ENCODE data around the gene SLC2A4RG.

The SLC2A4RG gene

DNA sequence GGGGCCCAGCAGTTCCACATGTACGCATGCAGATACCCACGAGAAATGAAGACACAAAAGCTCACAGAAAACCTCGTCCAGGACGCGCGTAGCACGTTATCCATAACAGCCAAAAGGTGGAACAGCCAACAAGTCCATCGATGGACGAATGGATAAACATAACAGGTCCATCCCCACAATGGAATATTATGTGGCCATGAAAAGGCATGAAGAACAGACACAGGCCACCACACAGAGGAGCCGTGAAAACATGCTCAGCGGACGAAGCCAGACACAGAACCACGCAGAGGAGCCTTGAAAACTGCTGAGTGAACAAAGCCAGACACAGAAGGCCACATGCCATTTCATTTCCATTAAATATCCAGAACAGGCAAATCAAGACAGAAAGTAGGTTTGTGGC is 38.0 kb downstream of the SLC2A4RG start:
- DNase-seq (ENCODE audit: low read depth) = no peak

DNA sequence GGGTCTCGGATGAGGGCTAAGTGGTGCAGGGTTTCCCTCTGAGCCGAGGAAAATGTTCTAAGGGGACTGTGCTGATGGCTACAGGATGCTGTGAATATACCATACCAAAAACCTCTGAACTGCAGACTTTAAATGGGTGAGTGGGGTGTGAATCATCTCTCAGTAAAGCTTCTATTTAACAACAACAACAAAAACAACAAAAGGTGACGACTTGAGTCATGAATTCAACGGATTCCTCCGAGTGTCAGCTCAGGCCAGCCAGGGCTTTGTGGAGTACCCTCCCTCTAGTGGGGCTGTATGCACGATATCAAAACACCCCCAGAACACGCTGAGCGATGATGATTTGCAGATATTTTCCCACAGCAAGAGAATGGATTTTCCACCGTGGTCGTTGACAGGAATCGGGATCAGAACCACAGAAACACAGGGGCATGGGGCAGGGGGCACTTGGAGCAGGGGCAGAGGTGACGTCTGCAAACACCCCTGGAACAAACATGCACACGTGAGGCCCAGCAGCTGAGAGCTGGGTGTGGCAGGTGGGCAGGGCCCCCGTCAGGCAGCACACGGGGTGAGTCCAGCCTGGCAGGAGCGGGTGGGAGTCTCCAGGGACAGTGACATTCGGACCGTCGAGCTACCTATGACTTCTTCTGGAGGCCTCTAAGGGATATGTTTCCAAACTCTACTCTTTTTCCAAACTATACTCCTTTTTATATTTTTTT is 38.6 kb downstream of the SLC2A4RG start:
- no peak for DNase-seq (ENCODE audit: low read depth)

DNA sequence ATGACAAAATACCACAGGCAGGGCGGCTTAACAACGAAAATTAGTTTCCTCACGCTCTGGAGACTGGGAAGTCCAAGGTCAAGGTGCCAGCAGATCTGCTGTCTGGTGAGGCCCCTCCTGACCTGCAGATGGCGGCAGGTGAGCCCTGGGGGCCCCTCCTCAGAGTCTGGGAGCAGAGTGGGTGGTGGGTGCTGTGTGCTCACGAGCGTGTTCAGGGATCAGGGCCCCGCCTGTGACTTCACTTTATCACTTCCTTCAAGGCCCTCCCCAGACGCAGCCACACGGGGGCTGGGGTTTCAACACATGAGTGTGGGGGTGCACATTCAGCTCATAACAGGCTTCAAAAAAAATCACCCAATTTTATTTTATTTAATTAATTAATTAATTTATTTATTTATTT is 39.3 kb downstream of the SLC2A4RG start:
- no peak for DNase-seq (ENCODE audit: low read depth)

DNA sequence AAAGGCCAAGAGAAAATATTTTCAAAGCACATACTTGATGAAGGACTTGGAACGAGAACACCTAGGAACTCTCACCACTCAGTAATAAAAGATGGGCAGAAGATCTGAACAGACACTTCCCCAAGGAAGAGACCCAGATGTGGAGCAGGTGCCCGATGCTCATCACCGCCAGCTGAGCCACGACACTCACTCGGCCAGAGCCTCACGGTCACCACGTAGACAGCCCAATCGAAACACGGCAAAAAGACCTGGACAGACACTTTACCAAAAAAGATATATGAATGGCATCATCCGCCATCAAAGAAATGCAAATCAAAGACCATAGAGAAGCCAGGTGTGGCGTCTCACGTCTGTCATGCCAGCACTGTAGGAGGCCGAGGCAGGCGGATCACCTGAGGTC is 41.6 kb downstream of the SLC2A4RG start:
- DNase-seq (ENCODE audit: low read depth) = no peak

DNA sequence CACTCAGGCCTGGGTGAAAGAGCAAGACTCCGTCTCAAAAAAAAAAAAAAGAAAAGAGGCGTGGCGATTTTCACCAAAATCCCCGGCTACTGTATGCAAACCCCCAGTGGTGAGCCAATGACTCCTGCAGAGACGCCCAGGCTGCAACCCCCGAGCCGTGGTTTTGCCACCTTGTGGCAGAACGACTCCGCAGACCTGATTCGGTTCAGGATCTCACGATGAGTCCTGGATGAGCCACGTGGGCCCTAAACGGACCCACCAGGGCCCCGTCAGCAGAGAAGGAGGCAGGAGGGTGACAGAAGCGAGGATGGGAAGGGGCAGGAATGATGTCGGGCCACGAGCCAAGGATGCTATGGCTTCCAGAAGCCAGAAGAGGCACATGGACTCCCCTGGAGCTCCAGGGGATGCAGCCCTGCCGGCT is 42.5 kb downstream of the SLC2A4RG start:
- DNase-seq (ENCODE audit: low read depth) = no peak

DNA sequence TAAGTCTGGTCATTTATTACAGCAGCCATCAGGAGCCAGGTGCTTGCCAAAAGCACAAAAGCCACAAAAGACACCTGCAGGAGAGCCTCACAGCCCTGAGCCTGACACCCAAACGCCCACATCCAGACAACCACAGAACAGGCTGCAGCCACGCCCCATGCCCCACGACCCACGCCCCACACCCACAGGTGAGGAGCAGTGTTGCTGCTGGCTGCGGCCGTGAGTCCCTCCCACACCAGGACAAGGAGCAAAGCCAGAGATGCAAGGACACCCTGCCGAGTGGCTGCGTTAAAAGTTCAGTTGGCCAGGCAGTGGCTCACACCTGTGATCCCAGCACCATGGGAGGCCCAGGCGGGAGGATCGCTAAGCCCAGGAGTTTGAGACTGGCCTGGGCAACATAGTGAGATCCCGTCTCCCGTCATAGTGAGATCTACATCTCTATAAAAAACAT is 43.0 kb downstream of the SLC2A4RG start:
- DNase-seq (ENCODE audit: low read depth) = no peak

DNA sequence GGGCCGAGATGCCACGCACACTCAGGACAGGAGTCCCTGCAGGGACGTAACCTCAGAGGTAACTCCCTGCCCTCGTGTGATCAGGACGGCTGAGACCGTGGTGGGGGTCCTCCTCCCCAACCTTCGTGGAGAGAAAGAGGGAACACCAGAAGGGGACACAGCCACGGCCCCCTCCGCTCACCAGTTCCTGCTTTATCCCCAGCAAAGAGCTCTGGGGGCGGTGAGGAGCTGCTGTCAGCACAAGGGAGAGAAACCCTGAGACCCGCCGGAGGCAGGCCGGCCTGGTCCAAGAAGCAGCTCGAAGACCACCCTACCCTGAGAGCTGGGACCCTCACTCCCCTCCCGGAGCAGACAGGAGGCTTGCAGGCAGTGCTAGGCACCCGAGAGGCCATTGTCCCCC is 44.4 kb downstream of the SLC2A4RG start:
- no peak for DNase-seq (ENCODE audit: low read depth)

DNA sequence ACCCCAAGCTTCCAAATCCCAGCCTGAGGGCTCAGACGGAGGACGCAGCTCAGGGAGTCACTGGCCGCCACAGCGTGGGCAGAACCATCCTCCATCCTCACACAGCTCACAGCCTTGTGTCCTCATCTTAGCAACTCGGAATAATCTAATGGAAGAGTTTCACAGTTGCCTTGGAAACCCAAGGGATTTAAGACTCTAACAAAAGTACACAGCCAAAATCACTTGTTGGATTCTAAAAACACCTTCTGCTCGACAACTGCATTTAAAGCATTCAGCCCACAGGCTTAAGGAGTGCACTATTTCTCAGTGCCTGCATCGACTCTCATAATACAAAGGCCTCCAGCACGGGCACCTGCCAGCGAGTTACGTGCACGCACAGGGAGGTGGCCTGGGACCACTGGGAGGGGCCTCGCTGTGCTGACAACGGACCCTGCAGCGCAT is 46.1 kb downstream of the SLC2A4RG start:
- no peak for DNase-seq (ENCODE audit: low read depth)

DNA sequence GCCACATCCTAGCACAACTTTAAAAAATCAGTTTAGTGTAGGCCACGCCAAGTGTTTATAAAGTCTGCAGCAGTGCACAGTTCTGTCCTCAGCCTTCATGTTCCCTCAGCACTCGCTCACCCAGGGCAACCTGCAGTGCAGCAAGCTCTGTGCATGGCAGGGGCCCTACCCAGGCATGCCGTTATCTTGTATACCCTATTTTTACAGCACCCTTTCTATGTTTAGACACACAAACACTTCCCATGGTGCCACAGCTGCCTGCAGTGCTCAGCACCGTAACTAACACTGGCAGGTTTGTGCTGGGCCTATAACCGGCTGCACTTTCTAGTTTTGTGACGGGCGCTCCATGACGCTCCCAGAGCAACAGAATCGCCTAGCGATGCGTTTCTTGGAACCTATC is 47.7 kb downstream of the SLC2A4RG start:
- no peak for DNase-seq (ENCODE audit: low read depth)

DNA sequence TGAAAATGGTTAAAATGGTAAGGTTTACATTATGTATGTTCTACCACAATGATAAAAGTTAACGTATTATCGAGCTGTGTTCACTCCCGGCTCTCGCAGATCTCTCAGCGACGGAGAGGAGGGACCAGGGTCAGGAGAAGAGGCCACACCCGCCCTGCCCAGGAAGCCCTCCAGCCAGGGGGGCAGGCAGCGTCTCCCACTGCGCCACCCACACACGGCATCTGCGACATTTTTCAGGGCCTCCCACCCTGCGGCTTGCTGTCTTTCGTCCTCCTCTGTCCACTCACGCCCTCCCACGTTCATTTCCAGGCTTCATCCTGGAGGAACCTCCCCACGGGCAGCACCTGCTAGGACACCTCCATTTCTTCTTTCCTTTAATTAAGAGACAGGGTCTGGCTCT is 48.2 kb downstream of the SLC2A4RG start:
- DNase-seq (ENCODE audit: low read depth) = no peak

DNA sequence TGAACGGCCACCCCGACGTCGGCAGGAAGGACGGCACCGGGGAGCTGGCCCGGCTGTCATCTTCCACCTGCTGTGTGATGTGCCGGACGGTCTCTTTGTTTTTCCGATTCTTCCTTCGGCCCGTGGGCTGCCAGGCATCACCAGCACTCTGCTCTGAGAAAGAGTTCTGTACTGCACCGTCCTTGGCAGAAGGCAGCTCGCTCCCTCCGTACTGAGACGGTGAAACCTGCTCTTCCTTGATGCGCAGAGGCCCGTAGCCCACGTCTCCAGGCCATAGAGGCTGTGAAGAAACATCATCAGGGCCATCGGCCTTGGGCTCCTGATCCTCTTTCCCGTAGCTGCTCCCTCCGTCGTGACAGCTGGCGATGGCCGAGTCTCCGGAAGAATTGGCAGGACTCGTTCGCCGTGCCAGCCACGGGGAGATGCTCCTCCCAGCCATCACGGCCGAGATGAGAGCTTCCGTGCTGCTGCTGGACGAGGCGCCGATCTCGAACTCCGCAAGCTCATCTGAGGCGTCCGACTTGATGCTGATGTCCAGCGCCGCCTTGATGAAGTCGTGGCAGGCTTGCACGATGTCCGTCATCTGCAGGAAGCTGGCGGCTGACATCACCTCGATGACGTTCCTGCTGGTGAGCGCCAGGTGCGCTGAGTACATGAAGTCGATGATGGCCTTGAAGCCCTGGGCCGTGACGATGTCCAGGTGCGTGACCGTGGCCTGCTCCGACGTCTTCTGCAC is 50.4 kb downstream of the SLC2A4RG start:
- DNase-seq (ENCODE audit: low read depth) = no peak

DNA sequence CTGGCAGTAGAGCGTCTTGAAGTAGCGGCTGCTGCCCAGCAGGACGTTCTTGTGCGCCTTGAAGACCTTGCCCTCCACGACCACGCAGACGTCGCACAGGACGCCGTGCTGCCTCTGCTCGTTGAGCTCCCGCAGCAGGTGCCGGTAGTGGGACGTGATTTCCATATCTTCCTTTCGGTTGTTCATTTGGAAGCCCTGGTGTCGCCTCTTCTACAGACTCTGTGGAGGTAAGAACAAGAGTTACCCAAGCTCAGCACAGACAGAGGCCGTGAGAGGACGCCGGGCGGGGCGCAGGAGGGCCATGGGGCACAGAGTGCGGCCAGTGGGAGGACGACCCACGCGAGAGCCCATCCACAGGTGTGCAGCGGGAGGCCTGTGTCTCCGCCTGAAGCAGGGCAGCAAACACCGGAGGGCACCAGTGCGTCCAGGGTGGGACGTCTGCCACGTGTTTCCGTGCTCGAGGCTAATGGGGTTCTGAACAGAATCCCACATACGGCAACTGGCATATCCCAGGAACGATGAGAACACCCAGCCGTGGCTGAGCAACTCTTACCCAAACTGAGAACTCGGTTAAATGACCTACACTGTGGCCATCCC is 51.1 kb downstream of the SLC2A4RG start:
- DNase-seq (ENCODE audit: low read depth) = no peak

DNA sequence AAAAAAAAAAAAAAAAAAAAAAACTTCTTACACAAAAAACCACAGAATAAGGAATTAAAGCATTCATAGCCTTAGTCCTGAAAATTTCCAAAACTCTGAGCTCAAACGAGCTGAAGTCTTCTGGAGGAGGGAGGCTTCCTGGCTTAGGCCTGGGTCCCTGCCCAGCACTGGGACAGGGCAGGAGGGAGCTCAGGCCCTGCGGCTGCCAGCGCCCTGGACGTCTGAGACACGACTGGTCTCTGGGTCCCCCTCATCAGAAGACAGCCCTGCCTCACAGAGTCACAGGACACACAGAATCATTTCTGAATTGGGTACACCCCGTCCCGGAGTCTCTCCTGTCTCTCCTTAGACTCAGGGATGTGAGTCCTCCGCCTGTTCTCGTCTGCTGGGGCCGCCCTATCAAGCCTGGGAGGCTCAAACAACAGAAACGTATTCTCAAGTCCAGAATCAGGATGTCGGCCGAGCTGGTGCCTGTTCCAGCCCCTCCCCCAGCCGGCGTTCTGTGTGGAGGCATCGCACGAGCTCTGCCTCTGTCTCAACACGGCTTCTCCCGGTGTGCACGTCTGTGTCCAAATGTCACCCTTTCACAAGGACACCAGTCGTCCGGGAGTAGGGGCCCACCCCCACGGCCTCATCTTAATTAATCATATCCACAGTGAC is 52.1 kb downstream of the SLC2A4RG start:
- DNase-seq (ENCODE audit: low read depth) = no peak

DNA sequence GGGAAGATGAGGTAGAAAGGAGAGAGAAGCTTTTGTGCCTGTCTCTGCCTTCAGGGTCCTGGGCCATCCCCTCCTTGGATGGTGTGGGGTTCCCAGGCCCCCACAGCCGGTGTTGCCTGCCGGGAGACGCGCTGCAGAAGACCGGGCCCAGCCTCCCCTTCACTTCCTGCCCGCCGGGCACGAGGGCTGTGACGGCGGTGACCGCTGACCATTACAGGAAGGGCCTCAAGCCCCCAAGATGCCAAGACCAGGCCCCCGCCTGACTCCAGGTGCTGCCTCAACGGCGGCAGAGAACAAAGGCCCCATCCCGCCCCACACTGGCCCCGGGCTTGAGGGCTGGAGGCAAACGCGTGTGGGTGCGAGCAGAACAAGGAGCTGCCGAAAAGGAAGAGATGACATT is 53.3 kb downstream of the SLC2A4RG start:
- DNase-seq (ENCODE audit: low read depth) = no peak
